WTC11 (cell line): Measurements from ENCODE around the gene KLHL1. TPM values are rescaled to one million over a fixed set of nuclear protein-coding genes. Genes with fewer than 3 reads are reported as not detected.

Source experiments
- ATAC-seq: fragments of 200-7000 bp; cut with Tn5 transposase; 2 replicates; pipeline ENCODE4 v1.10.0; 2021; ENCODE audit warnings: mild to moderate bottlenecking, moderate library complexity
- CTCF ChIA-PET: fragments of 300-600 bp; sonication (Branson Sonifier 250); formaldehyde crosslinking; loops from one replicate; lab custom pipeline; 2021; ENCODE audit warnings: antibody characterized with exemption; lab: Charles Lee
- POLR2A ChIA-PET: fragments of 350-600 bp; sonication (Branson Sonifier 250); formaldehyde crosslinking; loops from one replicate; lab custom pipeline; 2021; ENCODE audit warnings: antibody characterized with exemption; lab: Charles Lee
- DNase-seq: peaks from one replicate; pipeline ENCODE4 v3.0.0; 2021; ENCODE audit warnings: low spot score
- H3K27ac Mint-ChIP-seq: 2 replicates; pipeline ENCODE4 v1.8.0; 2021; ENCODE audit warnings: mixed read lengths
- H3K27me3 Mint-ChIP-seq: 2 replicates; pipeline ENCODE4 v1.8.0; 2021; ENCODE audit warnings: low read depth, mild to moderate bottlenecking, moderate library complexity, mixed read lengths
- H3K36me3 Mint-ChIP-seq: 2 replicates; pipeline ENCODE4 v1.8.0; 2021; ENCODE audit warnings: mixed read lengths
- H3K4me1 Mint-ChIP-seq: 2 replicates; pipeline ENCODE4 v1.8.0; 2022; ENCODE audit warnings: mixed read lengths
- H3K4me3 Mint-ChIP-seq: 2 replicates; pipeline ENCODE4 v1.8.0; 2021; ENCODE audit warnings: mild to moderate bottlenecking, moderate library complexity, mixed read lengths
- H3K9me3 Mint-ChIP-seq: 2 replicates; pipeline ENCODE4 v1.8.0; 2021; ENCODE audit warnings: mixed read lengths
- ELF4 ChIP-seq: sonication (generic); formaldehyde crosslinking; IDR thresholded peaks from 2 replicates; pipeline ENCODE4 v1.8.1; 2022; ENCODE audit warnings: low read depth, mild to moderate bottlenecking, moderate library complexity, missing genetic modification reagents
- EMX1 ChIP-seq: fragments of 250-450 bp; sonication (Bioruptor Pico); IDR thresholded peaks from 2 replicates; pipeline ENCODE4 v1.8.0; 2021; ENCODE audit warnings: mild to moderate bottlenecking
- ETV6 ChIP-seq: sonication (generic); formaldehyde crosslinking; IDR thresholded peaks from 2 replicates; pipeline ENCODE4 v1.8.1; 2022; ENCODE audit warnings: mild to moderate bottlenecking, missing genetic modification reagents
- FOXK1 ChIP-seq: sonication (generic); formaldehyde crosslinking; IDR thresholded peaks from 2 replicates; pipeline ENCODE4 v1.8.0; 2022; ENCODE audit warnings: mild to moderate bottlenecking, moderate library complexity, missing genetic modification reagents
- IRF2 ChIP-seq: sonication (generic); formaldehyde crosslinking; IDR thresholded peaks from 2 replicates; pipeline ENCODE4 v1.8.0; 2022; ENCODE audit warnings: low read depth, missing genetic modification reagents, borderline replicate concordance
- JAZF1 ChIP-seq: fragments of 250-450 bp; sonication (Bioruptor Pico); IDR thresholded peaks from 2 replicates; pipeline ENCODE4 v1.9.0; 2021; ENCODE audit warnings: moderate library complexity, mild to moderate bottlenecking, inconsistent platforms
- MYBL2 ChIP-seq: sonication (generic); formaldehyde crosslinking; IDR thresholded peaks from 2 replicates; pipeline ENCODE4 v1.8.1; 2023; ENCODE audit warnings: mild to moderate bottlenecking, moderate library complexity, missing genetic modification reagents
- NR1H2 ChIP-seq: sonication (generic); formaldehyde crosslinking; IDR thresholded peaks from 2 replicates; pipeline ENCODE4 v1.9.0; 2021; ENCODE audit warnings: mild to moderate bottlenecking, moderate library complexity, missing genetic modification reagents
- NR3C1 ChIP-seq: sonication (generic); formaldehyde crosslinking; conservative IDR thresholded peaks from 2 replicates; pipeline ENCODE4 v1.8.1; 2023; ENCODE audit warnings: low read depth, mild to moderate bottlenecking, missing genetic modification reagents
- PRRX2 ChIP-seq: fragments of 250-450 bp; sonication (Bioruptor Pico); IDR thresholded peaks from 2 replicates; pipeline ENCODE4 v1.8.0; 2021; ENCODE audit warnings: mild to moderate bottlenecking
- SP1 ChIP-seq: sonication (generic); formaldehyde crosslinking; conservative IDR thresholded peaks from 2 replicates; pipeline ENCODE4 v1.8.1; 2022; ENCODE audit warnings: missing genetic modification reagents
- TEAD1 ChIP-seq: sonication (generic); formaldehyde crosslinking; IDR thresholded peaks from 2 replicates; pipeline ENCODE4 v1.8.0; 2022; ENCODE audit warnings: mild to moderate bottlenecking, missing genetic modification reagents
- TP53 ChIP-seq: sonication (generic); formaldehyde crosslinking; IDR thresholded peaks from 2 replicates; pipeline ENCODE4 v1.8.1; 2023; ENCODE audit warnings: mild to moderate bottlenecking, missing genetic modification reagents
- ZNF396 ChIP-seq: fragments of 250-450 bp; sonication (Bioruptor Pico); IDR thresholded peaks from 2 replicates; pipeline ENCODE4 v1.8.0; 2021; ENCODE audit warnings: mild to moderate bottlenecking, moderate library complexity, borderline replicate concordance
- total RNA-seq: library from RNA; stranded (reverse); gene quantifications from 3 replicates; pipeline ENCODE4 v1.2.3, GENCODE V29; 2021
- TF ChIP-seq, protein P1 (sequence below): sonication (generic); formaldehyde crosslinking; conservative IDR thresholded peaks from 2 replicates; pipeline ENCODE4 v1.8.1; 2023; ENCODE audit warnings: mild to moderate bottlenecking, low read depth, missing genetic modification reagents, moderate library complexity
- TF ChIP-seq, protein P2 (sequence below): fragments of 250-450 bp; sonication (Bioruptor Pico); conservative IDR thresholded peaks from 2 replicates; pipeline ENCODE4 v1.9.0; 2021; ENCODE audit warnings: mild to moderate bottlenecking
- TF ChIP-seq, protein P3 (sequence below): sonication (generic); formaldehyde crosslinking; IDR thresholded peaks from 2 replicates; pipeline ENCODE4 v1.8.1; 2022; ENCODE audit warnings: low read depth, missing genetic modification reagents, borderline replicate concordance
- TF ChIP-seq, protein P4 (sequence below): fragments of 250-450 bp; sonication (Bioruptor Pico); IDR thresholded peaks from 2 replicates; pipeline ENCODE4 v1.8.0; 2021; ENCODE audit warnings: mild to moderate bottlenecking
- TF ChIP-seq, protein P5 (sequence below): sonication (generic); formaldehyde crosslinking; IDR thresholded peaks from 2 replicates; pipeline ENCODE4 v1.8.0; 2023; ENCODE audit warnings: missing genetic modification reagents, mild to moderate bottlenecking, borderline replicate concordance
- TF ChIP-seq, protein P6 (sequence below): sonication (generic); formaldehyde crosslinking; IDR thresholded peaks from 2 replicates; pipeline ENCODE4 v1.8.1; 2022; ENCODE audit warnings: mild to moderate bottlenecking, missing genetic modification reagents, moderate library complexity, borderline replicate concordance

The KLHL1 gene
- total RNA-seq, 1 experiment from 2014 or later = not detected

DNA sequence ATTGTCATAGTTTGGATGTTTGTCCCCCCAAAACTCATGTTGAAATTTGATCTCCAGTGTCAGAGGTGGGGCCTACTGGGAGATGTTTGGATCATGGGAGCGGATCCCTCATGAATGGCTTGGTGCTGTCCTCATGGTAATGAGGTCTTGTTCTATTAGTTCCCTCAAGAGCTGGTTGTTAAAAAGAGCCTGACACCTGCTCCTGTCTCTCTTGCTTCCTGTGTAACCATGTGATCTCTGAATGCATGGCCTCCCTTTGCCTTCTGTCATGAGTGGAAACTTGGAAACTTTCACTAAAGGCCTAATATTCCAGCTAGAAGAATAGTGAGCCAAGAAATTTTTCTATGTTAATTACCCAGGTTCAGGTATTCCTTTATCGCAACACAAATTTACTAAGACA lies 312.0 kb downstream of the KLHL1 start:
- H3K4me1 Mint-ChIP-seq = peaks cover 12% of the 10 kb centered on the region
- ChIA-PET POLR2A (no interaction called here), CTCF (no interaction called here)
- H3K27me3 Mint-ChIP-seq = no peaks in the 10 kb centered on the region
- H3K4me3 Mint-ChIP-seq = no peak overlapping the region
- peaks cover 4% of the 10 kb centered on the region; the same call in 1 of the 2 replicates for H3K9me3 Mint-ChIP-seq
- no peak for ATAC-seq
- DNase-seq = no peak
- TF ChIP-seq ELF4 (CRISPR knock-in tag) (no peak), TP53 (CRISPR knock-in tag) (no peak), NR1H2 (CRISPR knock-in tag) (no peak), NR3C1 (CRISPR knock-in tag) (no peak), ZNF396 (no peak), TEAD1 (CRISPR knock-in tag) (no peak), FOXK1 (CRISPR knock-in tag) (no peak), SP1 (CRISPR knock-in tag) (no peak), MYBL2 (CRISPR knock-in tag) (no peak), JAZF1 (no peak), ETV6 (CRISPR knock-in tag) (no peak), PRRX2 (CRISPR knock-in tag) (no peak), IRF2 (no peak), EMX1 (CRISPR knock-in tag) (no peak)
- TF ChIP-seq, protein P1, sequence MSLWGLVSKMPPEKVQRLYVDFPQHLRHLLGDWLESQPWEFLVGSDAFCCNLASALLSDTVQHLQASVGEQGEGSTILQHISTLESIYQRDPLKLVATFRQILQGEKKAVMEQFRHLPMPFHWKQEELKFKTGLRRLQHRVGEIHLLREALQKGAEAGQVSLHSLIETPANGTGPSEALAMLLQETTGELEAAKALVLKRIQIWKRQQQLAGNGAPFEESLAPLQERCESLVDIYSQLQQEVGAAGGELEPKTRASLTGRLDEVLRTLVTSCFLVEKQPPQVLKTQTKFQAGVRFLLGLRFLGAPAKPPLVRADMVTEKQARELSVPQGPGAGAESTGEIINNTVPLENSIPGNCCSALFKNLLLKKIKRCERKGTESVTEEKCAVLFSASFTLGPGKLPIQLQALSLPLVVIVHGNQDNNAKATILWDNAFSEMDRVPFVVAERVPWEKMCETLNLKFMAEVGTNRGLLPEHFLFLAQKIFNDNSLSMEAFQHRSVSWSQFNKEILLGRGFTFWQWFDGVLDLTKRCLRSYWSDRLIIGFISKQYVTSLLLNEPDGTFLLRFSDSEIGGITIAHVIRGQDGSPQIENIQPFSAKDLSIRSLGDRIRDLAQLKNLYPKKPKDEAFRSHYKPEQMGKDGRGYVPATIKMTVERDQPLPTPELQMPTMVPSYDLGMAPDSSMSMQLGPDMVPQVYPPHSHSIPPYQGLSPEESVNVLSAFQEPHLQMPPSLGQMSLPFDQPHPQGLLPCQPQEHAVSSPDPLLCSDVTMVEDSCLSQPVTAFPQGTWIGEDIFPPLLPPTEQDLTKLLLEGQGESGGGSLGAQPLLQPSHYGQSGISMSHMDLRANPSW (CRISPR knock-in tag) = no peak
- TF ChIP-seq, protein P2, sequence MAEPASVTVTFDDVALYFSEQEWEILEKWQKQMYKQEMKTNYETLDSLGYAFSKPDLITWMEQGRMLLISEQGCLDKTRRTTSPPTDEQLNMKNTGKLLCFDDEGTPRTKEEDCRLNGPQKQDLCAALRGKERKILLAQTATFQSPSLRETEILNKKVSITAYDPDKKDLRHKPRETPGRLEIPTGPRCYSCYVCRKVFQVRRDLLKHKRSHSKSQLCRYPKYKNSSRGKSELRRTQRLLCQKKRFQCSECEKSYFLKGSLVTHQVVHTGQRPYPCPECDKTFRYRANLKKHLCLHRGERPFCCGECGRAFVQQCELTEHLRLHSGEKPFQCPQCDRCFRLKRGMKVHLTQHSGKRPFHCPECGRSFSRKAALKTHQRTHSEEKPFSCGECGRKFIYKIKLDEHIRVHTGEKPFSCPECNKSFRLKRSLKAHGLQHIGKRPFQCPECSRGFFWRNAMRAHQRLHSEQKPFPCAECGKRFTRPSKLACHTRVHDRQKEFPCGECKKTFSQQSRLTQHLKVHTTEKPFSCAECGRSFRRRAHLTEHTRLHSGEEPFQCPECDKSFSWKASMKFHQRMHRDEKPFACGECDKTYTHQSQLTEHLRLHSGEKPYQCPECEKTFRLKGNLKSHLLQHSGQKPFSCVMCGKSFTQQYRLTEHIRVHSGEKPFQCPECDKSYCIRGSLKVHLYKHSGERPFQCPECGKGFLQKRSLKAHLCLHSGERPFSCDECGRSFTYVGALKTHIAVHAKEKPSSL (CRISPR knock-in tag) = no peak
- TF ChIP-seq, protein P3, sequence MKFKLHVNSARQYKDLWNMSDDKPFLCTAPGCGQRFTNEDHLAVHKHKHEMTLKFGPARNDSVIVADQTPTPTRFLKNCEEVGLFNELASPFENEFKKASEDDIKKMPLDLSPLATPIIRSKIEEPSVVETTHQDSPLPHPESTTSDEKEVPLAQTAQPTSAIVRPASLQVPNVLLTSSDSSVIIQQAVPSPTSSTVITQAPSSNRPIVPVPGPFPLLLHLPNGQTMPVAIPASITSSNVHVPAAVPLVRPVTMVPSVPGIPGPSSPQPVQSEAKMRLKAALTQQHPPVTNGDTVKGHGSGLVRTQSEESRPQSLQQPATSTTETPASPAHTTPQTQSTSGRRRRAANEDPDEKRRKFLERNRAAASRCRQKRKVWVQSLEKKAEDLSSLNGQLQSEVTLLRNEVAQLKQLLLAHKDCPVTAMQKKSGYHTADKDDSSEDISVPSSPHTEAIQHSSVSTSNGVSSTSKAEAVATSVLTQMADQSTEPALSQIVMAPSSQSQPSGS (CRISPR knock-in tag) = no peak
- TF ChIP-seq, protein P4, sequence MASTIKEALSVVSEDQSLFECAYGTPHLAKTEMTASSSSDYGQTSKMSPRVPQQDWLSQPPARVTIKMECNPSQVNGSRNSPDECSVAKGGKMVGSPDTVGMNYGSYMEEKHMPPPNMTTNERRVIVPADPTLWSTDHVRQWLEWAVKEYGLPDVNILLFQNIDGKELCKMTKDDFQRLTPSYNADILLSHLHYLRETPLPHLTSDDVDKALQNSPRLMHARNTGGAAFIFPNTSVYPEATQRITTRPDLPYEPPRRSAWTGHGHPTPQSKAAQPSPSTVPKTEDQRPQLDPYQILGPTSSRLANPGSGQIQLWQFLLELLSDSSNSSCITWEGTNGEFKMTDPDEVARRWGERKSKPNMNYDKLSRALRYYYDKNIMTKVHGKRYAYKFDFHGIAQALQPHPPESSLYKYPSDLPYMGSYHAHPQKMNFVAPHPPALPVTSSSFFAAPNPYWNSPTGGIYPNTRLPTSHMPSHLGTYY = no peak
- TF ChIP-seq, protein P5, sequence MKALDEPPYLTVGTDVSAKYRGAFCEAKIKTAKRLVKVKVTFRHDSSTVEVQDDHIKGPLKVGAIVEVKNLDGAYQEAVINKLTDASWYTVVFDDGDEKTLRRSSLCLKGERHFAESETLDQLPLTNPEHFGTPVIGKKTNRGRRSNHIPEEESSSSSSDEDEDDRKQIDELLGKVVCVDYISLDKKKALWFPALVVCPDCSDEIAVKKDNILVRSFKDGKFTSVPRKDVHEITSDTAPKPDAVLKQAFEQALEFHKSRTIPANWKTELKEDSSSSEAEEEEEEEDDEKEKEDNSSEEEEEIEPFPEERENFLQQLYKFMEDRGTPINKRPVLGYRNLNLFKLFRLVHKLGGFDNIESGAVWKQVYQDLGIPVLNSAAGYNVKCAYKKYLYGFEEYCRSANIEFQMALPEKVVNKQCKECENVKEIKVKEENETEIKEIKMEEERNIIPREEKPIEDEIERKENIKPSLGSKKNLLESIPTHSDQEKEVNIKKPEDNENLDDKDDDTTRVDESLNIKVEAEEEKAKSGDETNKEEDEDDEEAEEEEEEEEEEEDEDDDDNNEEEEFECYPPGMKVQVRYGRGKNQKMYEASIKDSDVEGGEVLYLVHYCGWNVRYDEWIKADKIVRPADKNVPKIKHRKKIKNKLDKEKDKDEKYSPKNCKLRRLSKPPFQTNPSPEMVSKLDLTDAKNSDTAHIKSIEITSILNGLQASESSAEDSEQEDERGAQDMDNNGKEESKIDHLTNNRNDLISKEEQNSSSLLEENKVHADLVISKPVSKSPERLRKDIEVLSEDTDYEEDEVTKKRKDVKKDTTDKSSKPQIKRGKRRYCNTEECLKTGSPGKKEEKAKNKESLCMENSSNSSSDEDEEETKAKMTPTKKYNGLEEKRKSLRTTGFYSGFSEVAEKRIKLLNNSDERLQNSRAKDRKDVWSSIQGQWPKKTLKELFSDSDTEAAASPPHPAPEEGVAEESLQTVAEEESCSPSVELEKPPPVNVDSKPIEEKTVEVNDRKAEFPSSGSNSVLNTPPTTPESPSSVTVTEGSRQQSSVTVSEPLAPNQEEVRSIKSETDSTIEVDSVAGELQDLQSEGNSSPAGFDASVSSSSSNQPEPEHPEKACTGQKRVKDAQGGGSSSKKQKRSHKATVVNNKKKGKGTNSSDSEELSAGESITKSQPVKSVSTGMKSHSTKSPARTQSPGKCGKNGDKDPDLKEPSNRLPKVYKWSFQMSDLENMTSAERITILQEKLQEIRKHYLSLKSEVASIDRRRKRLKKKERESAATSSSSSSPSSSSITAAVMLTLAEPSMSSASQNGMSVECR (CRISPR knock-in tag) = no peak
- TF ChIP-seq, protein P6, sequence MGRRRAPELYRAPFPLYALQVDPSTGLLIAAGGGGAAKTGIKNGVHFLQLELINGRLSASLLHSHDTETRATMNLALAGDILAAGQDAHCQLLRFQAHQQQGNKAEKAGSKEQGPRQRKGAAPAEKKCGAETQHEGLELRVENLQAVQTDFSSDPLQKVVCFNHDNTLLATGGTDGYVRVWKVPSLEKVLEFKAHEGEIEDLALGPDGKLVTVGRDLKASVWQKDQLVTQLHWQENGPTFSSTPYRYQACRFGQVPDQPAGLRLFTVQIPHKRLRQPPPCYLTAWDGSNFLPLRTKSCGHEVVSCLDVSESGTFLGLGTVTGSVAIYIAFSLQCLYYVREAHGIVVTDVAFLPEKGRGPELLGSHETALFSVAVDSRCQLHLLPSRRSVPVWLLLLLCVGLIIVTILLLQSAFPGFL (CRISPR knock-in tag) = no peak
- H3K36me3 Mint-ChIP-seq = no peaks in the 10 kb centered on the region
- H3K27ac Mint-ChIP-seq = no peak overlapping the region
